Kidney (tissue), 14 donors: ENCODE measurements around the gene UBAC1. TPM values are rescaled to one million over a fixed set of nuclear protein-coding genes. Genes with fewer than 3 reads are reported as not detected.

Experiments
- DNase-seq, 5 donors: peaks; one replicate each; pipeline ENCODE4 v3.0.0-alpha.2; 2013 to 2020
- FAIRE-seq: peaks from 2 replicates; lab custom pipeline; 2012; peaks lifted over from hg19 to GRCh38; lab: Jason Lieb, UNC
- H3K27ac ChIP-seq, 2 donors: one replicate each; pipeline ENCODE4 v1.7.0; 2013; ENCODE audit warnings: low read depth in 2 of 2, low read length in 2 of 2, inconsistent platforms in 1 of 2
- H3K27me3 ChIP-seq: one replicate; pipeline ENCODE4 v1.7.1; 2013; ENCODE audit warnings: low read length, inconsistent platforms; ENCODE audit not compliant: control insufficient read depth, insufficient read depth
- H3K36me3 ChIP-seq, 3 donors: one replicate each; pipeline versions ENCODE4 v1.7.0 to v1.7.1; 2013; ENCODE audit warnings: low read length in 3 of 3, control low read depth in 1 of 3, inconsistent platforms in 1 of 3; ENCODE audit not compliant: insufficient read depth in 3 of 3, control insufficient read depth in 2 of 3
- H3K4me1 ChIP-seq, 3 donors: one replicate each; pipeline versions ENCODE4 v1.7.0 to v1.7.1; 2013; ENCODE audit warnings: low read length in 3 of 3, inconsistent platforms in 1 of 3, low read depth in 1 of 3; ENCODE audit not compliant: control insufficient read depth in 2 of 3, insufficient read depth in 2 of 3
- H3K4me3 ChIP-seq, 3 donors: one replicate each; pipeline versions ENCODE4 v1.7.0 to v1.8.1; 2013; ENCODE audit warnings: low read length in 3 of 3, control low read depth in 1 of 3, inconsistent platforms in 1 of 3
- H3K9ac ChIP-seq, 3 donors: one replicate each; pipeline versions ENCODE4 v1.7.0 to v1.7.1; 2013; ENCODE audit warnings: low read length in 3 of 3, control low read depth in 1 of 3, inconsistent platforms in 1 of 3
- H3K9me3 ChIP-seq, 3 donors: one replicate each; pipeline versions ENCODE4 v1.7.0 to v1.7.1; 2013; ENCODE audit warnings: low read length in 3 of 3, control low read depth in 1 of 3, inconsistent platforms in 1 of 3; ENCODE audit not compliant: control insufficient read depth in 2 of 3, insufficient read depth in 1 of 3
- intact Hi-C: fragments of 100-400 bp; cut with DNase I; formaldehyde crosslinking; loops from one replicate; pipeline ENCODE4 v1.11.1; 2022
- polyA plus RNA-seq: library from polyadenylated mRNA; stranded (reverse); fragments of 350-450 nt; fragmentation: Illumina TruSeq; extraction: RNeasy Lipid Tissue Mini Kit (QIAGEN cat#74804); gene quantifications from one replicate; pipeline ENCODE4 v1.2.3, GENCODE V29; 2014; ENCODE audit warnings: low read depth, low replicate concordance; ENCODE audit not compliant: insufficient read depth
- total RNA-seq: library from RNA; stranded (reverse); fragmentation: NEBNext Ultra II Directional; extraction: Animal tissue kit (Norgen Biotek cat#: 25700); gene quantifications from one replicate; pipeline ENCODE4 v1.2.1, GENCODE V29; 2021
- TF ChIP-seq, protein P1 (sequence below): IDR thresholded peaks from 3 replicates; pipeline ENCODE4 v1.5.1; 2012; ENCODE audit warnings: mild to moderate bottlenecking, moderate library complexity, borderline replicate concordance; ENCODE audit not compliant: insufficient read depth; ENCODE audit errors: extremely low read depth
- donor health status: control.
- donor health status: control.
- donor health status: control.
- donor health status: control.
- donor health status: control.
- donor health status: DM: yes; HTN: yes; CAD: no.
- donor health status: Normal renal cell carcinoma (clear cell type).

Gene UBAC1
- total and polyA plus RNA-seq, 2 donors from 2014 or later: 40.2 to 52.6 TPM

DNA sequence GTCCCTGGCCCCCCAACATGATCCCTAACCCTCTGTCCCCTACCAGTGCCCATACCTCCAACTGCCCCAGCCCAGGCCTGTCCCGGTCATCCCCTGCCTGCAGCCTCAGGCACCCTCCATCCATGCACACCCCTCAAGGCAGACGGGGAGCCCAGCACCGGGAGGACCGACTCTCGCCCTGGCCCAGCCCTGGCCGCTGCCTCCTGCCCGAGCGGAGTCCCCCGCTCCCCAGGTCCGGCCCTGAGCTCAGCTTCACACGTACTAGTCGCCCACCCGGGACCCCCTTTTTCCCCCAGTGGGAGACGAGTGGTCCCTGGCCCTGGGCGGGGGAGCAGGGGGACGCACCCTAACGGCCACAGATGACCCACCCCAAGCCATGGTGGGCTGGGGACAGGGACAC lies 49.0 kb upstream of the UBAC1 start:
- Histone ChIP-seq H3K9ac (no peak overlapping the region), H3K4me3 (no peak overlapping the region), H3K27me3 (no peaks in the 10 kb centered on the region), H3K4me1 (peaks cover 0 to 5% (median 5%) of the 10 kb centered on the region in 3 donors), H3K9me3 (no peaks in the 10 kb centered on the region), H3K27ac (no peak overlapping the region), H3K36me3 (no peaks in the 10 kb centered on the region)
- DNase-seq (peak in 1 of 5 donors; percentile 62), FAIRE-seq (no peak)
- intact Hi-C loops: no loop called here
- TF ChIP-seq, protein P1, sequence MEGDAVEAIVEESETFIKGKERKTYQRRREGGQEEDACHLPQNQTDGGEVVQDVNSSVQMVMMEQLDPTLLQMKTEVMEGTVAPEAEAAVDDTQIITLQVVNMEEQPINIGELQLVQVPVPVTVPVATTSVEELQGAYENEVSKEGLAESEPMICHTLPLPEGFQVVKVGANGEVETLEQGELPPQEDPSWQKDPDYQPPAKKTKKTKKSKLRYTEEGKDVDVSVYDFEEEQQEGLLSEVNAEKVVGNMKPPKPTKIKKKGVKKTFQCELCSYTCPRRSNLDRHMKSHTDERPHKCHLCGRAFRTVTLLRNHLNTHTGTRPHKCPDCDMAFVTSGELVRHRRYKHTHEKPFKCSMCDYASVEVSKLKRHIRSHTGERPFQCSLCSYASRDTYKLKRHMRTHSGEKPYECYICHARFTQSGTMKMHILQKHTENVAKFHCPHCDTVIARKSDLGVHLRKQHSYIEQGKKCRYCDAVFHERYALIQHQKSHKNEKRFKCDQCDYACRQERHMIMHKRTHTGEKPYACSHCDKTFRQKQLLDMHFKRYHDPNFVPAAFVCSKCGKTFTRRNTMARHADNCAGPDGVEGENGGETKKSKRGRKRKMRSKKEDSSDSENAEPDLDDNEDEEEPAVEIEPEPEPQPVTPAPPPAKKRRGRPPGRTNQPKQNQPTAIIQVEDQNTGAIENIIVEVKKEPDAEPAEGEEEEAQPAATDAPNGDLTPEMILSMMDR: no peak

DNA sequence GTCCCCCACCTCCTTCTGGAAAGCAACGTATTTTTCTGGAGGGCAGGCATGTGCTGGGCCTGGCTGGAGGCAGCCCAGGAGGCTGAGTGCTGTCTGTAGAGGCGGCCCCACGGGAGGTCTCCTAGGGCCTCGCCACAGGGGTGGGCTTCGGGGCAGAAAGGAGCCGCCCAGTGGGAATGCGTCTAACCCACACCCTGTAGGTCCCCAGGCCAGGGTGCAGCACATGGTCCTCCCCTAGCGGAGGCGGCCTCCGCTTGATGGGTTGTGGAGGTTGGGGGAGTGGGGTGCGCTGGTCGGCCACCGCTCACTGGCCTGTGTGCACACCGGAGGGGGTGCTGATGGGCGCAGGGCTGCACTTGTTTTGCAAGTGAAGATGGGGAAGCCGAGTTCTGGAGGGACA lies 48.3 kb upstream of the UBAC1 start:
- H3K9ac ChIP-seq: no peak overlapping the region
- TF ChIP-seq, protein P1: no peak
- no peaks in the 10 kb centered on the region for H3K9me3 ChIP-seq
- FAIRE-seq (no peak), DNase-seq (peak in 1 of 5 donors; percentile 64)
- H3K27ac ChIP-seq: no peak overlapping the region
- H3K27me3 ChIP-seq: no peaks in the 10 kb centered on the region
- H3K4me3 ChIP-seq: no peak overlapping the region
- H3K36me3 ChIP-seq: no peaks in the 10 kb centered on the region
- peaks cover 0 to 5% (median 5%) of the 10 kb centered on the region in 3 donors for H3K4me1 ChIP-seq
- intact Hi-C loops: no loop called here

DNA sequence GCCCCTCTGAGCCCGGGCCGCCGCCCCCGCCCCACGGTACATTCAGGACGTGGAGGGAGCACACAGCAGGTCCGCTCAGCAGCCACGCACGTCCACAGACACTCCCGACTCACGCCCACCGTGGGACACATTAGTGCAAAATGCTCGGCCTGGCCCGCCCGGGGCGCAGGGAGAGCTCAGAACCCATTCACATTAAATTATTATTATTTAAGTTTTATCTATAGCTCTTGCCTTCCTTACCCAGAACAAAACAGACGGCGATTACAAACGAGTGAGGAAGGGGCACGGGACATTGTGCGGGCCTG lies 47.5 kb upstream of the UBAC1 start:
- H3K4me1 ChIP-seq: peaks cover 0 to 5% (median 5%) of the 10 kb centered on the region in 3 donors
- H3K27ac ChIP-seq: no peak overlapping the region
- DNase-seq (no peak), FAIRE-seq (no peak)
- H3K36me3 ChIP-seq: no peaks in the 10 kb centered on the region
- TF ChIP-seq, protein P1: no peak
- H3K9me3 ChIP-seq: no peaks in the 10 kb centered on the region
- no peak overlapping the region for H3K9ac ChIP-seq
- H3K27me3 ChIP-seq: no peaks in the 10 kb centered on the region
- intact Hi-C loops: no loop called here
- no peak overlapping the region for H3K4me3 ChIP-seq
